Gastroesophageal sphincter (tissue), 3 donors: Measurements from ENCODE around the gene SPAG16.

Experiments used
- POLR2A ChIP-seq, 2 donors: fragments of 450-650 bp; IDR thresholded peaks; one replicate each; pipeline ENCODE4 v1.6.1; 2017; ENCODE audit warnings: antibody characterized with exemption in 2 of 2, mild to moderate bottlenecking in 2 of 2, moderate library complexity in 1 of 2
- POLR2AphosphoS5 ChIP-seq: sonication (generic); formaldehyde crosslinking; IDR thresholded peaks from one replicate; pipeline ENCODE4 v1.6.1; 2017; ENCODE audit warnings: antibody characterized with exemption
- TF ChIP-seq, protein P1 (sequence below), 4 experiments: fragments of 200-600 bp in 2 of 4; fragments of 450-650 bp in 2 of 4; sonication (generic) in 1 of 4; IDR thresholded peaks; one replicate each; pipeline ENCODE4 v1.5.1; 2017 to 2019; ENCODE audit warnings: antibody characterized with exemption in 4 of 4, mild to moderate bottlenecking in 2 of 4, moderate library complexity in 2 of 4

DNA sequence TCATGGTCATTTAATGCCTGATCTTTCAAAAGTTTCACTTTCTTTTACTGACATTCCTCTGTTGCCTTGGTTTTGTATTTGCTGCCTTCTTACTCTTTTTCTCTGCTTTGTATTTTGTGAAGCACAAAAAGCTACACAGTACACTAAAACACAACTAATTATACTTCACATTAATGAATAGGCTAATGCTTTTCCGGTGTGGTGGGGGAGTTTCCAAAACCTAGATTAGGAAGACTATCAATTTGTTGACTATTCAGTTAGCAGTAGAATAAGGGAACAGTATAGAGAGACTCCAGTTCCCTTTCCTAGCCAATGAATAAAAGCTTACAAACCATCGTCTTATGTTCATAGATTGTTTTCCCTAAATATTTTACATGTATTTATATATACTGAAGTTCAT lies 468.3 kb downstream of the SPAG16 start:
- TF ChIP-seq POLR2A (IDR thresholded peaks at IDR 0.05) = no peak
- TF ChIP-seq, protein P1, sequence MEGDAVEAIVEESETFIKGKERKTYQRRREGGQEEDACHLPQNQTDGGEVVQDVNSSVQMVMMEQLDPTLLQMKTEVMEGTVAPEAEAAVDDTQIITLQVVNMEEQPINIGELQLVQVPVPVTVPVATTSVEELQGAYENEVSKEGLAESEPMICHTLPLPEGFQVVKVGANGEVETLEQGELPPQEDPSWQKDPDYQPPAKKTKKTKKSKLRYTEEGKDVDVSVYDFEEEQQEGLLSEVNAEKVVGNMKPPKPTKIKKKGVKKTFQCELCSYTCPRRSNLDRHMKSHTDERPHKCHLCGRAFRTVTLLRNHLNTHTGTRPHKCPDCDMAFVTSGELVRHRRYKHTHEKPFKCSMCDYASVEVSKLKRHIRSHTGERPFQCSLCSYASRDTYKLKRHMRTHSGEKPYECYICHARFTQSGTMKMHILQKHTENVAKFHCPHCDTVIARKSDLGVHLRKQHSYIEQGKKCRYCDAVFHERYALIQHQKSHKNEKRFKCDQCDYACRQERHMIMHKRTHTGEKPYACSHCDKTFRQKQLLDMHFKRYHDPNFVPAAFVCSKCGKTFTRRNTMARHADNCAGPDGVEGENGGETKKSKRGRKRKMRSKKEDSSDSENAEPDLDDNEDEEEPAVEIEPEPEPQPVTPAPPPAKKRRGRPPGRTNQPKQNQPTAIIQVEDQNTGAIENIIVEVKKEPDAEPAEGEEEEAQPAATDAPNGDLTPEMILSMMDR (IDR thresholded peaks at IDR 0.05) = no peak
- TF ChIP-seq POLR2AphosphoS5 = no peak
